GM18507 (cell line): ENCODE results near the gene ERO1A.
"Not testable (repeated sequence)": the region's sequence is repeated elsewhere in the genome, so short reads cannot be mapped to it uniquely, and the experiment has no call there.

ENCODE experiments used
- DNase-seq: peaks from one replicate; pipeline ENCODE4 v3.0.0; 2011; ENCODE audit warnings: low read depth; ENCODE audit not compliant: insufficient read length; ENCODE audit errors: extremely low spot score
- FAIRE-seq: peaks from 2 replicates; lab custom pipeline; 2011; peaks lifted over from hg19 to GRCh38; lab: Jason Lieb, UNC

ERO1A gene

DNA sequence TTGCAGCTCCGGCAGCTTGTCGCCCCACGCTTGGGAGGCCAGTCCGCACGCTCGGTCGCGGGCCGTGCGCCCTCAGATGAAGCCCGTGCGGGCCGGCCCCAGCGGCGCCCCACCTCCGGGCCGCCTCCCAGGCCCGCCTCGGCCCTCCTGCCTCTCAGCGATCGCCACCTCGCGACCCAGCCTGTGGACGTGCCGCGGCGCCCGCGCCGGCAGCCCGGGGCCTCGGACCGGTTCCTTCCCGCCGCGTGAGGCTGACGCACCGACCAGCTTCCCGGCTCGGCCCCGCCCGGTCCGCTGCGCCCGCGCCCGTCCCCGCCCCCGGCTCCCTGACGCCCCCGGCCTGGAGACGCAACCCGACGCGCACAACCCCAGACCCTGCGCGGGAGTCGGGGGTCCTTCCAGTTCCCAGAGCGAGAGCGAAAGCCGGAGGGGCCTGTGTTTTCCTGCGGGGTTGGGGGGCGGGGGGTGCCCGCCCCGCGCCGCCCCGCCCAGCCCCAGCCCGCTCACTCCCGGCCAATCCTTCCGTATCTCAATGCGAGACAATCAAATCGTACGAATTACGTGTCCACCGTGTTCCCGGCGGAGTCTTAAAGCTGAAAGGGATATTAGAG is at the start of gene ERO1A:
TSS of gene ERO1A (minus strand) at position 78 of the 611 bp plus-strand sequence. CDS start at position 1, 77 bp downstream.
- no peak for DNase-seq
- FAIRE-seq: no peak

- no peak for DNase-seq
- FAIRE-seq: peak; percentile 75
Measured at GRCh38 chr14:52741865-52742264, 46.5 kb upstream of the ERO1A start.

- FAIRE-seq (no peak), DNase-seq (no peak)
Measured at GRCh38 chr14:52740751-52741150, 45.4 kb upstream of the ERO1A start.

DNA sequence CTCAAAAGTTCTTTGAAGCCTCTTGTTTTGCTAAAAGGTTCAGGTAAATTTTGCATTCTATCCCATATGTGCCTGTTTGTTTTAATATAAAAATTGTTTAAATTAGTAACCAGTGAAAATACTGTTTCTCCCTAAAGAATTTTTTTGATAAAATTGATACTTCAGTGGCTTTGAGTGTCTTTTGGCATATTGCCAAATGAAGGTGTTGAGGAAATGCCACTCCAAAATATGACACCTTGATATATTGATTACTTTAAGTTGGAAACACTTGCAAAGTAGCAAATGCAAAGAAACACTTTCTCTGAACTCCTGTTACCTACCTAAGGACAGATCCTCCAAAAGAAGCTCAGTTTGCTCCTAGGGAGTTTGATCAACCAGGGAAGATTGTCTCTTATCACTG is 43.1 kb upstream of the ERO1A start:
- no peak for DNase-seq
- FAIRE-seq: no peak

DNA sequence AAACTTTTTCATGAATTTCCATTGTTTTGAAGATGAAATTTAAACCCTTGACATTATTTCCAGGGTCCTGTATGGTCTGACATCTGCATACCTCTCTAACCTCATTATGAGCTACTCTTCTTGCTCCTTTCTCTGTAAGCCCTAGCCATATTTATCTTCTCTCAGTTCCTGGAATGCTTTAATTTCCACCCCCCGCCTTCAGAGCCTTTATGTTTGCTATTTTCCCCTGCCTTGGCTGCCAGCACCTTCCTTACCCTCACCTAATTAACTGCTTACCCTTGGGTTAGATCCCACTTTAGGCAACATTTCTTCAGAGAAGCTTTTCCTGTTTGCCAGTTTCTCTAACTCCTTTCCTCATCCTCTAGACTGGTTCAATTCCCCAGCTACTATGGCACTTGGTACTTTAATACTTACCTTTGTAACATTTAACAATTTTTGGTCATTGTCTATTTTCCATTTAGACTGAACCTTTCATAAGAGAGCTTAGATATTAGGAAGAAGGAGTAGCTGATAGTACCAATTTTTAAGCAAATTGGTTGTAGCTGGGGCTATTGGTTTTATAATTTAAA is 40.6 kb upstream of the ERO1A start:
- peak; percentile 15 for FAIRE-seq
- DNase-seq: no peak

DNA sequence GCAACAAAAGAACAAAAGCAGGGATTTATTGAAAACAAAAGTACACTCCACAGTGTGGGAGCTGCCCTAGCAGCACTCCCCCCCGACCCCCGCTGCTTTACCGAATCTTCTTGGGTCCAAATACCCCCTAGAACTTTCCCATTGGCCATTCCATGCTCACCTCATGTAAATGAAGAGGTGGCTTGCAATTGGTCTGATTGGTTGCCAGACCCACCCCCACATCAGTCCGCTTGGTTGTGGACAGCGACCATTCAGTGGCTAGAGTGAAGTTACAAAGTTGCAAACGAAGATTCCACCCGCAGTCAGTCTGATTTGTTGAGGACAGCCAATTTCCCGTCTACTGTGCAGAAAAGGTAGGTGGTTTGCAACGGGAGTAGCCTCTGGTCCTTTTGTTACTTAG is 38.5 kb upstream of the ERO1A start:
- FAIRE-seq (no peak), DNase-seq (no peak)

GRCh38 chr14:52730709-52731111 is 35.4 kb upstream of the ERO1A start:
- DNase-seq (no peak), FAIRE-seq (no peak)

DNA sequence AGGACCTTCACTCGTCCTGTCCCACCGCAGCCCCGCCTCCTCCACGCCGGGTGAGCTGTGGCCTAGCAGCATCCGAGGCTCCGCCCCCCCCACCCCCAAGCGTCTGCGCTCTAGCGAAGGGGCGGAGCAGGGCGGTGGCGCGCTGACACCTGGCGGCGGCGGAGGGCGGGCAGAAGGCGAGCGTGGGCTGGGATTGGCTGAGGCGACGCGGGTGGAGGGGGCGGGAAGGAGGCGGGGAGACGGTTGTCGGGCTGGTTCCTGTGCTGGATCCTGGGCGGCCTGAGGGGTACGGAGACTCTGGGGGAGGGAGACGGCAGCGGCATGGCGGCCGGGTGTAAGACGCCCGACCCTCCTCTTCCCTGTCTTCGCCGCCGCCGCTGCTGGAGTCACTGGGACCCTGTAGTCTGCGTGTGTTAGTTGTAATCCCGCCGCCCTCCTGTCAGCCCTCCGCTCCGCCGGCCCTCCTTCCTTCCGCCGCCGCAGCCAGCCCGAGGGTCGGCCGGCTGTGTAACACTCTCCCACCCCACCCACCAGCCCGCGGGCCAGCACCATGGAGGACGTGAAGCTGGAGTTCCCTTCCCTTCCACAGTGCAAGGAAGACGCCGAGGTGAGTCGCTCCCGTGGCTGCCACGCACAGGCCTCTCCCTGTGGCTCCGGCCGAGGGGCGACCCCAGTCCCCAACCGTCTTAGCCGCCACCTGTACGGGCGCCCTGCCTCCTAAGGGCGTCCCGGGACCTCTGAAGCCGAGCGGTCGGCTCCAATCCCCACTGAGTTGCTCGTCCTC is 34.8 kb upstream of the ERO1A start, which contains the start of gene STYX:
TSS of gene STYX (plus strand) at position 242 of the 784 bp plus-strand sequence. CDS start at position 551, 309 bp downstream.
- DNase-seq: peak; percentile 72
- FAIRE-seq: peak; percentile 98

GRCh38 chr14:52729585-52729924 is 34.2 kb upstream of the ERO1A start:
- no peak for FAIRE-seq
- no peak for DNase-seq

DNA sequence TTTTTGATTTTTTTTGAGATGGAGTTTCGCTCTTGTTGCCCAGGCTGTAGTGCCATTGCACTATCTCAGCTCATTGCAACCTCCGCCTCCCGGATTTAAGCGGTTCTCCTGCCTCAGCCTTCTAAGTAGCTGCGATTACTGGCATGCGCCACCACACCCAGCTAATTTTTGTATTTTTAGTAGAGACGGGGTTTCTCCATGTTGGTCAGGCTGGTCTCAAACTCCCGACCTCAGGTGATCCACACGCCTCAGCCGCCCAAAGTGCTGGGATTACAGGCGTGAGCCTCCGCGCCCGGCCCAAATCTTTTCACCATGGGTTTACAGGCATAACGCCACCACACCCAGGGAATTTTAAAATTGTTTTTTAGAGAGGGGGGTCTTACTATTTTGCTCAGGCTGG is 33.7 kb upstream of the ERO1A start:
- not testable (repeated sequence) for DNase-seq, FAIRE-seq

DNA sequence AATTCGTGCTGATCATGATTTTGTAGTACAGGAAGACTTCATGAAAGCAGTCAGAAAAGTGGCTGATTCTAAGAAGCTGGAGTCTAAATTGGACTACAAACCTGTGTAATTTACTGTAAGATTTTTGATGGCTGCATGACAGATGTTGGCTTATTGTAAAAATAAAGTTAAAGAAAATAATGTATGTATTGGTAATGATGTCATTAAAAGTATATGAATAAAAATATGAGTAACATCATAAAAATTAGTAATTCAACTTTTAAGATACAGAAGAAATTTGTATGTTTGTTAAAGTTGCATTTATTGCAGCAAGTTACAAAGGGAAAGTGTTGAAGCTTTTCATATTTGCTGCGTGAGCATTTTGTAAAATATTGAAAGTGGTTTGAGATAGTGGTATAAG is 32.2 kb upstream of the ERO1A start:
- FAIRE-seq: not testable (repeated sequence)

DNA sequence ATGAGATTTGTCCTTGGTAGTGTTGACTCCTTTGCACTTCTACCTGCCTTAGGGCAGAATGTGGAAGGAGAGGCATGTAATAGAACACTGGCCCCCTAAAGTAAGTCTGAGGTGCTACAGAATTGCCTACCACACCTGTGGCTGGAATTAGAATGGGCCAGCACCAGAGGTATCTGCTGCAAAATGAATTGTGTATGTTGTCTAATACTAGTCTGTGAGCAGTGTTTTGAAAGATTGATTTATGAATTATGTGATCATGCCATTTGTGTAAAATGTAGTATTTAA is 28.9 kb upstream of the ERO1A start:
- FAIRE-seq (no peak), DNase-seq (no peak)

More for the DNA sequence above, 32.2 kb upstream of the ERO1A start:
- not testable (repeated sequence) for DNase-seq

- no peak for FAIRE-seq
- DNase-seq: no peak
Measured at GRCh38 chr14:52723514-52724359, 28.4 kb upstream of the ERO1A start.

GRCh38 chr14:52716155-52716554 is 20.8 kb upstream of the ERO1A start:
- no peak for DNase-seq
- FAIRE-seq: no peak

GRCh38 chr14:52711666-52712065 is 16.3 kb upstream of the ERO1A start:
- FAIRE-seq (no peak), DNase-seq (no peak)

- FAIRE-seq: peak; percentile 94
- peak; percentile 85 for DNase-seq
Measured at GRCh38 chr14:52706724-52707706, 11.7 kb upstream of the ERO1A start, which contains the start of gene PSMC6. Gene PSMC6, plus strand, starts transcription at chr14:52707200. Its CDS starts 20 bp downstream, at chr14:52707220.

DNA sequence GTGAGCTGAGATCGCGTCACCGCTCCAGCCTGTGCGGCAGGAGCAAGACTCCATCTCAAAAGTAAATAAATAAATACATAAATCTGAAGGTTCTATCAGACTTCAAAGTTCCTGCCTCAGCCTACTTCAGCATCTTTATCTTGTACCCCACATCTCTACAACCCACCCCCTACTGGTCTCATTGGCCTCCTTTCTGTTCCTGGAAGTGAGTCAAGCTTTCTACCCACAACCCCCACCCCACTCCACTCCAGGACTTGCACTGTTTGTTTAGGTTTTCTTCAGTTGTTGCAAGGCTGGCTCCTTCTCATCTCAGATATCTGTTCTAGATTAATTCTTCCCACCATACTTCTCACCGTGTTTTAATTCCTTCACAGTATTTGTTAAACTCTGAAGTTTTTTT is 10.9 kb upstream of the ERO1A start:
- no peak for FAIRE-seq
- DNase-seq: no peak

DNA sequence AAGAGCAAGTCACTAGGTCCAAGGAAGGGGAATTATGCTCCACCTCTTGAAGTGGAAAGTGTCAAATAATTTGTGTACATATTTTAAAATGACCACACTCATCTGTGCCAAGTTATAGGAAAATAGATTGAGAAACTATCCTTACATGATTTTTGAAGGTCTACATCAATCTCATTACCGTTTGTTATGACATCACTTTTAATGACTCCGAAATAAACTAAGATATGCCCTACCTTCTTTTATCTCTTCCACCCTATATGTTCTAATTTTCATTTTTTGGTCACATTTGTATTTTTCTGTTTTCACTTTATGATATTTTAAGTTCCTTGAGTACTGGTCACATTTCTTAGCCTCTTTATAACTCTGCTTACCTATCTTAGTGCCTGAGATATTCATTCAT is 8.3 kb upstream of the ERO1A start:
- no peak for FAIRE-seq
- no peak for DNase-seq

GRCh38 chr14:52703225-52703624 is 7.9 kb upstream of the ERO1A start:
- DNase-seq (no peak), FAIRE-seq (no peak)
